ENCODE data around the gene MEGF10. TPM values are rescaled to one million over a fixed set of nuclear protein-coding genes. Genes with fewer than 3 reads are reported as not detected.

The MEGF10 gene
- total RNA-seq, 1 donor from 2014 or later: not detected

DNA sequence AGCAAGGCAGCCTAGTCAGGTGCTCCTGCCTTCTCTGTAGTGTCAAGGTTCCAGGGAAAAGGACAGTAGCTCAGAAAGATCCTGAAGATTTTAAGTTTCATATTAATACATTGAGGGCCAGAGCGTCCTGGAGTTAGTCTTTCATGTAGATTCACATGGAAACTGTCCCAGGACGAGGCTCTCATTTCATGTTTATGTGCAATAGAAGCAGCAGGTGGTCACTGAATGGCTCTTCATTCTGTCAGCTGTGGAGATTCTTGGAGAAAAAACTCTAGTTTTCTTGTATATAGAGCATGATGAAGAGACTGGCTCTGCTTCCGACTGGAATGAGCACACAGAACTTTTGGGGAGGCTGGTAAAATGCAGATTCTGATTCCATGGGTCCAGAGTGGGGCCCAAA lies 54.3 kb downstream of the MEGF10 start:
- Histone ChIP-seq H3K36me3 (ENCODE audit: control insufficient read depth, insufficient read depth, low read length) (no peaks in the 10 kb centered on the region), H3K4me3 (ENCODE audit: low read depth, low read length) (no peak overlapping the region), H3K27me3 (ENCODE audit: control insufficient read depth, insufficient read depth, low read length) (no peaks in the 10 kb centered on the region)
- TF ChIP-seq, protein P1, sequence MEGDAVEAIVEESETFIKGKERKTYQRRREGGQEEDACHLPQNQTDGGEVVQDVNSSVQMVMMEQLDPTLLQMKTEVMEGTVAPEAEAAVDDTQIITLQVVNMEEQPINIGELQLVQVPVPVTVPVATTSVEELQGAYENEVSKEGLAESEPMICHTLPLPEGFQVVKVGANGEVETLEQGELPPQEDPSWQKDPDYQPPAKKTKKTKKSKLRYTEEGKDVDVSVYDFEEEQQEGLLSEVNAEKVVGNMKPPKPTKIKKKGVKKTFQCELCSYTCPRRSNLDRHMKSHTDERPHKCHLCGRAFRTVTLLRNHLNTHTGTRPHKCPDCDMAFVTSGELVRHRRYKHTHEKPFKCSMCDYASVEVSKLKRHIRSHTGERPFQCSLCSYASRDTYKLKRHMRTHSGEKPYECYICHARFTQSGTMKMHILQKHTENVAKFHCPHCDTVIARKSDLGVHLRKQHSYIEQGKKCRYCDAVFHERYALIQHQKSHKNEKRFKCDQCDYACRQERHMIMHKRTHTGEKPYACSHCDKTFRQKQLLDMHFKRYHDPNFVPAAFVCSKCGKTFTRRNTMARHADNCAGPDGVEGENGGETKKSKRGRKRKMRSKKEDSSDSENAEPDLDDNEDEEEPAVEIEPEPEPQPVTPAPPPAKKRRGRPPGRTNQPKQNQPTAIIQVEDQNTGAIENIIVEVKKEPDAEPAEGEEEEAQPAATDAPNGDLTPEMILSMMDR (IDR thresholded peaks at IDR 0.05; ENCODE audit: insufficient read depth, low read length, severe bottlenecking): no peak
- FAIRE-seq (no peak), DNase-seq (ENCODE audit: low read depth) (no peak)

DNA sequence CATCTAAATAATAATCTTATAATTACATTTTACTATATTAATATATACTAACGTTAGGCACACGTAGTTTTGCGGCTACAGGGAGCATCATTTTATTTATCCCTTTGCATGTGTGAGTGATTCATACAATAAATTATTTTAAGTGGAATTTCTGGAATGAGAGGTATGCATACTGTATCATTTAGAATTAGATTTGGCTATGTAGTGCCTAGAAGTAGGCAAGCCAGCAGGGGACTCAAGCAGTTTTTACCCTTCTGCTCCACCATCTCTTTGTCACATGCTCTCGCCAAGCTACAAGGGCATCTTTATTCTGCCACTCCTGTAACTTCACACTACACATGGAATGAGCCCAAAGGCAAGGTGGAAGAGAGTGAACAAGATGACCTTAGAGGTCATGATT lies 60.8 kb downstream of the MEGF10 start:
- Histone ChIP-seq H3K4me3 (ENCODE audit: low read depth, low read length) (no peak overlapping the region), H3K36me3 (ENCODE audit: control insufficient read depth, insufficient read depth, low read length) (no peaks in the 10 kb centered on the region), H3K27me3 (ENCODE audit: control insufficient read depth, insufficient read depth, low read length) (no peaks in the 10 kb centered on the region)
- TF ChIP-seq, protein P1 (IDR thresholded peaks at IDR 0.05; ENCODE audit: insufficient read depth, low read length, severe bottlenecking): no peak
- FAIRE-seq: no peak
- DNase-seq (ENCODE audit: low read depth): no peak

DNA sequence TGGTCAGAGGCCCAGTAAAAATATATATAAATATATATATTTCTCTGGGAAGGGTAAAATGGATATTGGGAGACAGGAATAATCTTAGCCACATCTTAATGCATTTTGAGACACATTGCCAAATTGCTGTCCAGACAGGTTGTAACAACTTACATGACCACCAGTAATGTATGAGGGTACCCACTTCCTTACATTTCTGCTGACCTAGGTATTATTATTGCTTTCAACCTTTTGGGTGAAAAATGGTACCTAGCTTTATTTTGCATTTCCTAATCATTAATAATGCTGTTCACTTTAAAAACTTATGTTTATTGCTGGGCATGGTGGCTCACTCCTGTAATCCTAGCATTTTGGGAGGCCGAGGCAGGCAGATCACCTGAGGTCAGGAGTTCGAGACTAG lies 61.5 kb downstream of the MEGF10 start:
- no peaks in the 10 kb centered on the region for H3K27me3 ChIP-seq (ENCODE audit: control insufficient read depth, insufficient read depth, low read length)
- H3K4me3 ChIP-seq (ENCODE audit: low read depth, low read length): no peak overlapping the region
- DNase-seq (ENCODE audit: low read depth) (no peak), FAIRE-seq (no peak)
- no peaks in the 10 kb centered on the region for H3K36me3 ChIP-seq (ENCODE audit: control insufficient read depth, insufficient read depth, low read length)
- TF ChIP-seq, protein P1 (IDR thresholded peaks at IDR 0.05; ENCODE audit: insufficient read depth, low read length, severe bottlenecking): no peak

- Histone ChIP-seq H3K4me3 (ENCODE audit: low read depth, low read length) (no peak overlapping the region), H3K36me3 (ENCODE audit: control insufficient read depth, insufficient read depth, low read length) (no peaks in the 10 kb centered on the region), H3K27me3 (ENCODE audit: control insufficient read depth, insufficient read depth, low read length) (no peaks in the 10 kb centered on the region)
- DNase-seq (ENCODE audit: low read depth): no peak
- FAIRE-seq: no peak
- TF ChIP-seq, protein P1 (IDR thresholded peaks at IDR 0.05; ENCODE audit: insufficient read depth, low read length, severe bottlenecking): no peak
Observed at GRCh38 chr5:127353327-127353726, 62.7 kb downstream of the MEGF10 start.

DNA sequence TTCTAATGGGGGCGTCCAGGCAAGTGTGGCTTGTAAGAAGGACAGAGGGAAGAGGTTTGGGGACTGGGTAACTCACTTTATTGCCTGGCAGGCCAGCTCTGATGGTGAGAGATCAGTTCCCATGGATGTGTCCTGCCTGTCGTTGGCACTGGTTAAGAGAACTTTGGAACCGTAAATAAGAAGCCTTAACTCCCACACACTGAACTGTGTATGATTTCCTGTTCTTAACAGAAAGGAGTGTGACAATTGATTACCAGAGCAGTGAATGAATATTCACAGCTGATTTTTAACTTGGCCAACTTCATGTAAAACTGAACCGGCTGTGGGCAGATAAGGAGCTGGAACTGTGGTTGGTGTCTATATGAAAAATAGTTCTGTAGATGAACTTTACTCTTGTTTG lies 63.2 kb downstream of the MEGF10 start:
- TF ChIP-seq, protein P1 (IDR thresholded peaks at IDR 0.05; ENCODE audit: insufficient read depth, low read length, severe bottlenecking): no peak
- DNase-seq (ENCODE audit: low read depth): no peak
- no peak for FAIRE-seq
- Histone ChIP-seq H3K36me3 (ENCODE audit: control insufficient read depth, insufficient read depth, low read length) (no peaks in the 10 kb centered on the region), H3K27me3 (ENCODE audit: control insufficient read depth, insufficient read depth, low read length) (no peaks in the 10 kb centered on the region), H3K4me3 (ENCODE audit: low read depth, low read length) (no peak overlapping the region)

- H3K4me3 ChIP-seq (ENCODE audit: low read depth, low read length): no peak overlapping the region
- no peak for FAIRE-seq
- no peaks in the 10 kb centered on the region for H3K36me3 ChIP-seq (ENCODE audit: control insufficient read depth, insufficient read depth, low read length)
Observed at GRCh38 chr5:127355337-127355736, 64.7 kb downstream of the MEGF10 start.

More at GRCh38 chr5:127355337-127355736, 64.7 kb downstream of the MEGF10 start:
- no peaks in the 10 kb centered on the region for H3K27me3 ChIP-seq (ENCODE audit: control insufficient read depth, insufficient read depth, low read length)
- no peak for DNase-seq (ENCODE audit: low read depth)
- TF ChIP-seq, protein P1 (IDR thresholded peaks at IDR 0.05; ENCODE audit: insufficient read depth, low read length, severe bottlenecking): no peak

All from bronchial epithelial cell (primary cell).